OCI-LY3 (cell line): ENCODE data around the gene PARP12.

Experiments used
- CTCF ChIP-seq: fragments of 200-600, 300-600 bp; sonication (generic); IDR thresholded peaks from 2 replicates; pipeline ENCODE4 v1.5.1; 2014; ENCODE audit warnings: antibody characterized with exemption, low read length, low read depth
- EZH2phosphoT487 ChIP-seq: fragments of 200-600 bp; shearing (Covaris generic); IDR thresholded peaks from 2 replicates; pipeline ENCODE4 v1.6.1; 2018; ENCODE audit warnings: antibody characterized with exemption, mixed run types, low read depth

GRCh38 chr7:140021603-140022002, 41.1 kb downstream of the PARP12 start:
- TF ChIP-seq CTCF (no peak), EZH2phosphoT487 (no peak)
